ENCODE results near the gene KLHL22.

The KLHL22 gene

GRCh38 chr22:20430101-20430719 lies 65.4 kb downstream of the KLHL22 start:
- H3K9ac ChIP-seq = peak overlapping the region in 4 of 11 experiments; percentile 63 to 66 (median 65); a peak in 3 of 22 replicates
- H3K27me3 ChIP-seq = peaks cover 95 to 98% (median 96%) of the 10 kb centered on the region in 11 experiments
- peaks cover 25 to 43% (median 38%) of the 10 kb centered on the region in 10 experiments; a peak in 19 of 20 replicates for H3K4me1 ChIP-seq
- no peak; a peak in 2 of 22 replicates for TF ChIP-seq Cebpa-rat (IDR thresholded peaks at IDR 0.05)
- peaks cover 0 to 9% (median 0%) of the 10 kb centered on the region in 11 experiments; a peak in 3 of 22 replicates for H3K9me3 ChIP-seq (replicated peaks in 1 of 11)
- H3K27ac ChIP-seq = no peak overlapping the region
- H4K20me1 ChIP-seq = peaks cover 0 to 60% (median 21%) of the 10 kb centered on the region in 11 experiments; a peak in 17 of 22 replicates
- H3K4me3 ChIP-seq = peak overlapping the region; percentile 49 to 74 (median 61); a peak in 18 of 20 replicates
- no peaks in the 10 kb centered on the region for H3K36me3 ChIP-seq
- H3K4me2 ChIP-seq = peak overlapping the region; percentile 84 to 98 (median 96)

GRCh38 chr22:20429254-20430100 lies 66.1 kb downstream of the KLHL22 start:
- Histone ChIP-seq H3K4me3 (peak overlapping the region; percentile 49 to 74 (median 61)), H3K36me3 (no peaks in the 10 kb centered on the region), H3K27me3 (peaks cover 95 to 98% (median 96%) of the 10 kb centered on the region in 11 experiments), H3K27ac (0 out of 22 replicates have a peak overlapping the region, but pooled peaks of 1 of the 11 experiments have one; percentile 35), H4K20me1 (peaks cover 0 to 53% (median 18%) of the 10 kb centered on the region in 11 experiments; a peak in 16 of 22 replicates), H3K4me1 (peaks cover 28 to 50% (median 42%) of the 10 kb centered on the region in 10 experiments), H3K9me3 (replicated peaks in 1 of 11) (peaks cover 0 to 16% (median 0%) of the 10 kb centered on the region in 11 experiments; a peak in 3 of 22 replicates), H3K9ac (peak overlapping the region in 9 of 11 experiments; percentile 26 to 72 (median 63); a peak in 16 of 22 replicates), H3K4me2 (peak overlapping the region; percentile 84 to 98 (median 96))
- TF ChIP-seq Cebpa-rat (IDR thresholded peaks at IDR 0.05) = peak in 8 of 11 experiments; percentile 48 to 89 (median 69); a peak in 13 of 22 replicates

- Histone ChIP-seq H3K4me1 (peaks cover 36 to 58% (median 50%) of the 10 kb centered on the region in 10 experiments), H4K20me1 (peaks cover 0 to 45% (median 14%) of the 10 kb centered on the region in 11 experiments; a peak in 15 of 22 replicates), H3K27me3 (peaks cover 91 to 98% (median 95%) of the 10 kb centered on the region in 11 experiments)
These were observed 66.9 kb downstream of the KLHL22 start for GRCh38 chr22:20428496-20429253.

GRCh38 chr22:20427945-20428417 lies 67.6 kb downstream of the KLHL22 start:
- Histone ChIP-seq H3K36me3 (no peaks in the 10 kb centered on the region), H3K4me2 (no peak overlapping the region), H4K20me1 (peaks cover 0 to 38% (median 14%) of the 10 kb centered on the region in 11 experiments; a peak in 15 of 22 replicates), H3K9ac (no peak overlapping the region), H3K4me3 (no peak overlapping the region), H3K9me3 (replicated peaks in 1 of 11) (peaks cover 0 to 16% (median 0%) of the 10 kb centered on the region in 11 experiments; a peak in 3 of 22 replicates), H3K4me1 (peaks cover 43 to 65% (median 57%) of the 10 kb centered on the region in 10 experiments), H3K27me3 (peaks cover 84 to 95% (median 88%) of the 10 kb centered on the region in 11 experiments), H3K27ac (no peak overlapping the region)
- no peak for TF ChIP-seq Cebpa-rat (IDR thresholded peaks at IDR 0.05)

More at GRCh38 chr22:20428496-20429253, 66.9 kb downstream of the KLHL22 start:
- Histone ChIP-seq H3K4me3 (peak overlapping the region; percentile 49 to 74 (median 61); a peak in 16 of 20 replicates), H3K9me3 (replicated peaks in 1 of 11) (peaks cover 0 to 16% (median 0%) of the 10 kb centered on the region in 11 experiments; a peak in 3 of 22 replicates), H3K27ac (no peak overlapping the region), H3K4me2 (peak overlapping the region; percentile 84 to 98 (median 96)), H3K36me3 (no peaks in the 10 kb centered on the region), H3K9ac (peak overlapping the region in 2 of 11 experiments; percentile 51 to 56; a peak in 4 of 22 replicates)
- no peak for TF ChIP-seq Cebpa-rat (IDR thresholded peaks at IDR 0.05)

- no peak overlapping the region for H3K9ac ChIP-seq
- peaks cover 0 to 16% (median 0%) of the 10 kb centered on the region in 11 experiments; a peak in 3 of 22 replicates for H3K9me3 ChIP-seq (replicated peaks in 1 of 11)
- H3K4me3 ChIP-seq = no peak overlapping the region
- no peak overlapping the region for H3K27ac ChIP-seq
- peaks cover 78 to 88% (median 82%) of the 10 kb centered on the region in 11 experiments for H3K27me3 ChIP-seq
- peaks cover 50 to 66% (median 60%) of the 10 kb centered on the region in 10 experiments for H3K4me1 ChIP-seq
- no peaks in the 10 kb centered on the region for H3K36me3 ChIP-seq
- no peak for TF ChIP-seq Cebpa-rat (IDR thresholded peaks at IDR 0.05)
- peaks cover 0 to 35% (median 14%) of the 10 kb centered on the region in 11 experiments; a peak in 15 of 22 replicates for H4K20me1 ChIP-seq
- no peak overlapping the region for H3K4me2 ChIP-seq
These were observed 68.3 kb downstream of the KLHL22 start for GRCh38 chr22:20427104-20427944.

GRCh38 chr22:20426259-20426615 lies 69.4 kb downstream of the KLHL22 start:
- TF ChIP-seq Cebpa-rat (IDR thresholded peaks at IDR 0.05) = no peak
- Histone ChIP-seq H4K20me1 (peaks cover 0 to 29% (median 14%) of the 10 kb centered on the region in 11 experiments; a peak in 15 of 22 replicates), H3K27ac (no peak overlapping the region), H3K9ac (no peak overlapping the region), H3K4me2 (no peak overlapping the region), H3K4me1 (peaks cover 49 to 68% (median 63%) of the 10 kb centered on the region in 10 experiments), H3K36me3 (no peaks in the 10 kb centered on the region), H3K27me3 (peaks cover 67 to 77% (median 71%) of the 10 kb centered on the region in 11 experiments), H3K9me3 (replicated peaks in 1 of 11) (peaks cover 0 to 16% (median 0%) of the 10 kb centered on the region in 11 experiments; a peak in 3 of 22 replicates), H3K4me3 (no peak overlapping the region)

- TF ChIP-seq Cebpa-rat (IDR thresholded peaks at IDR 0.05) = no peak
- Histone ChIP-seq H3K4me2 (no peak overlapping the region), H3K4me1 (peaks cover 44 to 68% (median 63%) of the 10 kb centered on the region in 10 experiments)
These were observed 69.9 kb downstream of the KLHL22 start for GRCh38 chr22:20425566-20426258.

More at GRCh38 chr22:20425566-20426258, 69.9 kb downstream of the KLHL22 start:
- Histone ChIP-seq H3K9ac (no peak overlapping the region), H3K36me3 (no peaks in the 10 kb centered on the region), H3K9me3 (replicated peaks in 1 of 11) (peaks cover 0 to 11% (median 0%) of the 10 kb centered on the region in 11 experiments; a peak in 3 of 22 replicates), H3K27me3 (peaks cover 62 to 72% (median 65%) of the 10 kb centered on the region in 11 experiments), H4K20me1 (peaks cover 0 to 23% (median 8%) of the 10 kb centered on the region in 11 experiments; a peak in 15 of 22 replicates), H3K4me3 (no peak overlapping the region), H3K27ac (no peak overlapping the region)

Measured in BLaER1 treated with 17β-estradiol and CSF1 and Interleukin-3, amounts not matched to agents 10 nM and 100 nM (cell line).